ENCODE data around the gene FOXL3.

DNA sequence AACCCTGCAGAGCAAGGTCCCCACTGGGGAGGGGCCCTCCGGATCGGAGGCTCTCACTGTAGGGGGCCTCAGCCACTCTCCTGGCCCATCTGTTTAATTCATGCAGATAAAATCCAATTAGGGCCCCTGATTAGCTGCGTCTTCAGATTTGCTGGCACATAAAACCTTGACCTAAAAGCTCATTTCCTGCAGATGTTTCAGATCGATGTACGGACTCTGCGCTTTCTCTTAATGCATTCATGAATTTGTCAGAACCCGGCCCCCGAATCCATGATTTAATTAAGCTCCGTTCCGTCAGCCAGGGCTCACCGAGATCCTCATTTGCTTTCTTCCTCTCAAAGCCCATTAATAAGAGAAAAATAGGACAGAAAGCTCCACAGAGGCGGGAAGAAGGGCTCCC is 40.0 kb upstream of the FOXL3 start:
- TF ChIP-seq, protein P1, sequence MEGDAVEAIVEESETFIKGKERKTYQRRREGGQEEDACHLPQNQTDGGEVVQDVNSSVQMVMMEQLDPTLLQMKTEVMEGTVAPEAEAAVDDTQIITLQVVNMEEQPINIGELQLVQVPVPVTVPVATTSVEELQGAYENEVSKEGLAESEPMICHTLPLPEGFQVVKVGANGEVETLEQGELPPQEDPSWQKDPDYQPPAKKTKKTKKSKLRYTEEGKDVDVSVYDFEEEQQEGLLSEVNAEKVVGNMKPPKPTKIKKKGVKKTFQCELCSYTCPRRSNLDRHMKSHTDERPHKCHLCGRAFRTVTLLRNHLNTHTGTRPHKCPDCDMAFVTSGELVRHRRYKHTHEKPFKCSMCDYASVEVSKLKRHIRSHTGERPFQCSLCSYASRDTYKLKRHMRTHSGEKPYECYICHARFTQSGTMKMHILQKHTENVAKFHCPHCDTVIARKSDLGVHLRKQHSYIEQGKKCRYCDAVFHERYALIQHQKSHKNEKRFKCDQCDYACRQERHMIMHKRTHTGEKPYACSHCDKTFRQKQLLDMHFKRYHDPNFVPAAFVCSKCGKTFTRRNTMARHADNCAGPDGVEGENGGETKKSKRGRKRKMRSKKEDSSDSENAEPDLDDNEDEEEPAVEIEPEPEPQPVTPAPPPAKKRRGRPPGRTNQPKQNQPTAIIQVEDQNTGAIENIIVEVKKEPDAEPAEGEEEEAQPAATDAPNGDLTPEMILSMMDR (conservative IDR thresholded peaks at IDR 0.05; ENCODE audit: low read depth in 2 of 2) = no peak
- TF ChIP-seq EZH2 (IDR thresholded peaks at IDR 0.05; ENCODE audit: low read depth, unreplicated experiment) (no peak), ZNF331 (CRISPR knock-in tag; IDR thresholded peaks at IDR 0.05; ENCODE audit: low read depth) (no peak), POLR2AphosphoS5 (IDR thresholded peaks at IDR 0.05; ENCODE audit: low read depth) (no peak), CREB1 (CRISPR knock-in tag; IDR thresholded peaks at IDR 0.05; ENCODE audit: low read depth) (no peak), ZNF462 (CRISPR knock-in tag; IDR thresholded peaks at IDR 0.05) (no peak), EZH2phosphoT487 (IDR thresholded peaks at IDR 0.05; ENCODE audit: unreplicated experiment) (no peak)
- TF ChIP-seq, protein P2, sequence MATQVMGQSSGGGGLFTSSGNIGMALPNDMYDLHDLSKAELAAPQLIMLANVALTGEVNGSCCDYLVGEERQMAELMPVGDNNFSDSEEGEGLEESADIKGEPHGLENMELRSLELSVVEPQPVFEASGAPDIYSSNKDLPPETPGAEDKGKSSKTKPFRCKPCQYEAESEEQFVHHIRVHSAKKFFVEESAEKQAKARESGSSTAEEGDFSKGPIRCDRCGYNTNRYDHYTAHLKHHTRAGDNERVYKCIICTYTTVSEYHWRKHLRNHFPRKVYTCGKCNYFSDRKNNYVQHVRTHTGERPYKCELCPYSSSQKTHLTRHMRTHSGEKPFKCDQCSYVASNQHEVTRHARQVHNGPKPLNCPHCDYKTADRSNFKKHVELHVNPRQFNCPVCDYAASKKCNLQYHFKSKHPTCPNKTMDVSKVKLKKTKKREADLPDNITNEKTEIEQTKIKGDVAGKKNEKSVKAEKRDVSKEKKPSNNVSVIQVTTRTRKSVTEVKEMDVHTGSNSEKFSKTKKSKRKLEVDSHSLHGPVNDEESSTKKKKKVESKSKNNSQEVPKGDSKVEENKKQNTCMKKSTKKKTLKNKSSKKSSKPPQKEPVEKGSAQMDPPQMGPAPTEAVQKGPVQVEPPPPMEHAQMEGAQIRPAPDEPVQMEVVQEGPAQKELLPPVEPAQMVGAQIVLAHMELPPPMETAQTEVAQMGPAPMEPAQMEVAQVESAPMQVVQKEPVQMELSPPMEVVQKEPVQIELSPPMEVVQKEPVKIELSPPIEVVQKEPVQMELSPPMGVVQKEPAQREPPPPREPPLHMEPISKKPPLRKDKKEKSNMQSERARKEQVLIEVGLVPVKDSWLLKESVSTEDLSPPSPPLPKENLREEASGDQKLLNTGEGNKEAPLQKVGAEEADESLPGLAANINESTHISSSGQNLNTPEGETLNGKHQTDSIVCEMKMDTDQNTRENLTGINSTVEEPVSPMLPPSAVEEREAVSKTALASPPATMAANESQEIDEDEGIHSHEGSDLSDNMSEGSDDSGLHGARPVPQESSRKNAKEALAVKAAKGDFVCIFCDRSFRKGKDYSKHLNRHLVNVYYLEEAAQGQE (IDR thresholded peaks at IDR 0.05; ENCODE audit: unreplicated experiment) = no peak
- TF ChIP-seq, protein P3, sequence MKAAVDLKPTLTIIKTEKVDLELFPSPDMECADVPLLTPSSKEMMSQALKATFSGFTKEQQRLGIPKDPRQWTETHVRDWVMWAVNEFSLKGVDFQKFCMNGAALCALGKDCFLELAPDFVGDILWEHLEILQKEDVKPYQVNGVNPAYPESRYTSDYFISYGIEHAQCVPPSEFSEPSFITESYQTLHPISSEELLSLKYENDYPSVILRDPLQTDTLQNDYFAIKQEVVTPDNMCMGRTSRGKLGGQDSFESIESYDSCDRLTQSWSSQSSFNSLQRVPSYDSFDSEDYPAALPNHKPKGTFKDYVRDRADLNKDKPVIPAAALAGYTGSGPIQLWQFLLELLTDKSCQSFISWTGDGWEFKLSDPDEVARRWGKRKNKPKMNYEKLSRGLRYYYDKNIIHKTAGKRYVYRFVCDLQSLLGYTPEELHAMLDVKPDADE (IDR thresholded peaks at IDR 0.05) = no peak

All from GM23338 (cell line).